GM21390 (cell line): ENCODE results near the gene EDEM2.
"Not testable (repeated sequence)": the region's sequence is repeated elsewhere in the genome, so short reads cannot be mapped to it uniquely, and the experiment has no call there.

Experiments
- ATAC-seq: cut with Tn5 transposase; IDR thresholded peaks from one replicate; pipeline ENCODE4 v1.9.1; 2021; ENCODE audit not compliant: unreplicated experiment

EDEM2 gene

GRCh38 chr20:35088231-35089145, 58.6 kb downstream of the EDEM2 start:
- no peak for ATAC-seq

- no peak for ATAC-seq
These were observed 59.3 kb downstream of the EDEM2 start for GRCh38 chr20:35087791-35088190.

- ATAC-seq = no peak
These were observed 59.8 kb downstream of the EDEM2 start for GRCh38 chr20:35087355-35087754.

- no peak for ATAC-seq
These were observed 61.5 kb downstream of the EDEM2 start for GRCh38 chr20:35085477-35086225.

GRCh38 chr20:35084998-35085397, 62.1 kb downstream of the EDEM2 start:
- no peak for ATAC-seq

GRCh38 chr20:35080348-35080642, 66.8 kb downstream of the EDEM2 start:
- not testable (repeated sequence) for ATAC-seq

- no peak for ATAC-seq
These were observed 67.4 kb downstream of the EDEM2 start for GRCh38 chr20:35079472-35080347.

GRCh38 chr20:35077872-35078271, 69.3 kb downstream of the EDEM2 start:
- no peak for ATAC-seq

- no peak for ATAC-seq
These were observed 69.8 kb downstream of the EDEM2 start for GRCh38 chr20:35077341-35077740.

- ATAC-seq = not testable (repeated sequence)
These were observed 75.5 kb downstream of the EDEM2 start for GRCh38 chr20:35071436-35072153.

- ATAC-seq = no peak
These were observed 80.9 kb downstream of the EDEM2 start for GRCh38 chr20:35066194-35066593.
